Mammary epithelial cell (primary cell): ENCODE data around the gene HBQ1.

Experiments
- CTCF ChIP-seq, 2 donors: IDR thresholded peaks in 1 of 2; conservative IDR thresholded peaks in 1 of 2; 2 replicates each; pipeline ENCODE4 v1.5.1; 2011 to 2012; ENCODE audit warnings: inconsistent platforms in 2 of 2, low read length in 2 of 2, mild to moderate bottlenecking in 2 of 2, control low read depth in 1 of 2, low read depth in 1 of 2; ENCODE audit not compliant: insufficient read depth in 1 of 2; ENCODE audit errors: extremely low read depth in 1 of 2
- EZH2 ChIP-seq: IDR thresholded peaks from 2 replicates; pipeline ENCODE4 v1.6.1; 2012; ENCODE audit warnings: low read length, inconsistent platforms, borderline replicate concordance

GRCh38 chr16:191831-192230 is 11.6 kb downstream of the HBQ1 start:
- TF ChIP-seq CTCF (conservative IDR thresholded peaks at IDR 0.05 in 1 of 2, IDR thresholded peaks at IDR 0.05 in 1 of 2; ENCODE audit: extremely low read depth in 1 of 2, insufficient read depth in 1 of 2, low read depth in 1 of 2, low read length in 2 of 2) (no peak), EZH2 (no peak)
